Lower leg skin (tissue), 3 donors: ENCODE data around the gene SZT2.

Source experiments
- CTCF ChIP-seq, 3 donors: fragments of 450-650 bp; IDR thresholded peaks; one replicate each; pipeline ENCODE4 v1.5.1; 2016; ENCODE audit warnings: antibody characterized with exemption in 3 of 3, mild to moderate bottlenecking in 3 of 3, moderate library complexity in 2 of 3
- POLR2A ChIP-seq, 2 donors: fragments of 450-650 bp; IDR thresholded peaks; one replicate each; pipeline ENCODE4 v1.6.1; 2016 to 2017; ENCODE audit warnings: antibody characterized with exemption in 2 of 2, mild to moderate bottlenecking in 1 of 2, moderate library complexity in 1 of 2

- TF ChIP-seq CTCF (IDR thresholded peaks at IDR 0.05) (no peak), POLR2A (IDR thresholded peaks at IDR 0.05) (no peak)
Measured at GRCh38 chr1:43348809-43349593, 40.7 kb upstream of the SZT2 start.
